Choroid plexus epithelial cell (primary cell): Measurements from ENCODE around the gene SCAF1.

Source experiments
- DNase-seq: peaks from one replicate; pipeline ENCODE4 v3.0.0-alpha.2; 2010; ENCODE audit warnings: low read depth
- H3K4me3 ChIP-seq: 2 replicates; pipeline ENCODE4 v1.5.1; 2011; ENCODE audit warnings: low read depth, mild to moderate bottlenecking, control low read depth, low read length, moderate library complexity
- TF ChIP-seq, protein P1 (sequence below): conservative IDR thresholded peaks from 2 replicates; pipeline ENCODE4 v1.5.1; 2011; ENCODE audit warnings: low read depth, mild to moderate bottlenecking, control low read depth, inconsistent platforms, low read length, moderate library complexity

The SCAF1 gene

DNA sequence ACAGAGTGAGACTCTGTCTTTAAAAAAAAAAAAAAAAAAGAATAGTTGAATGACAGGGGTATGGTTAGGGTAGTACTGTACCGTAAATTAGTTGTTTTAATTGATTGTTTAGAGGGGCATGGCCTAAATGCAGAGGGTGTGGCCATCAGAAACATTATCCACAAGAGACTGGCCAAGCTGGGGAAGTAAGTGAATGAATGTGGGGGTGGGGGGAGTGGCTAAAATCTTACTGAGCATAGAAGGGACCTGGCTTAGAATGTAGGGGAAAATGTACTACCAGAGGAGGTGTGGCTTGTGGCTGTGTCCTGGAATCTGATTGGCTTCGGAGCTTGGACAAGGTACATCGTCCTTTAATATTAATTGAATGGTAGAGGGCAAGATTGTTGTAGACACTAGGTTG is 27.5 kb downstream of the SCAF1 start:
- no peak overlapping the region for H3K4me3 ChIP-seq
- TF ChIP-seq, protein P1, sequence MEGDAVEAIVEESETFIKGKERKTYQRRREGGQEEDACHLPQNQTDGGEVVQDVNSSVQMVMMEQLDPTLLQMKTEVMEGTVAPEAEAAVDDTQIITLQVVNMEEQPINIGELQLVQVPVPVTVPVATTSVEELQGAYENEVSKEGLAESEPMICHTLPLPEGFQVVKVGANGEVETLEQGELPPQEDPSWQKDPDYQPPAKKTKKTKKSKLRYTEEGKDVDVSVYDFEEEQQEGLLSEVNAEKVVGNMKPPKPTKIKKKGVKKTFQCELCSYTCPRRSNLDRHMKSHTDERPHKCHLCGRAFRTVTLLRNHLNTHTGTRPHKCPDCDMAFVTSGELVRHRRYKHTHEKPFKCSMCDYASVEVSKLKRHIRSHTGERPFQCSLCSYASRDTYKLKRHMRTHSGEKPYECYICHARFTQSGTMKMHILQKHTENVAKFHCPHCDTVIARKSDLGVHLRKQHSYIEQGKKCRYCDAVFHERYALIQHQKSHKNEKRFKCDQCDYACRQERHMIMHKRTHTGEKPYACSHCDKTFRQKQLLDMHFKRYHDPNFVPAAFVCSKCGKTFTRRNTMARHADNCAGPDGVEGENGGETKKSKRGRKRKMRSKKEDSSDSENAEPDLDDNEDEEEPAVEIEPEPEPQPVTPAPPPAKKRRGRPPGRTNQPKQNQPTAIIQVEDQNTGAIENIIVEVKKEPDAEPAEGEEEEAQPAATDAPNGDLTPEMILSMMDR, result no peak
- no peak for DNase-seq

DNA sequence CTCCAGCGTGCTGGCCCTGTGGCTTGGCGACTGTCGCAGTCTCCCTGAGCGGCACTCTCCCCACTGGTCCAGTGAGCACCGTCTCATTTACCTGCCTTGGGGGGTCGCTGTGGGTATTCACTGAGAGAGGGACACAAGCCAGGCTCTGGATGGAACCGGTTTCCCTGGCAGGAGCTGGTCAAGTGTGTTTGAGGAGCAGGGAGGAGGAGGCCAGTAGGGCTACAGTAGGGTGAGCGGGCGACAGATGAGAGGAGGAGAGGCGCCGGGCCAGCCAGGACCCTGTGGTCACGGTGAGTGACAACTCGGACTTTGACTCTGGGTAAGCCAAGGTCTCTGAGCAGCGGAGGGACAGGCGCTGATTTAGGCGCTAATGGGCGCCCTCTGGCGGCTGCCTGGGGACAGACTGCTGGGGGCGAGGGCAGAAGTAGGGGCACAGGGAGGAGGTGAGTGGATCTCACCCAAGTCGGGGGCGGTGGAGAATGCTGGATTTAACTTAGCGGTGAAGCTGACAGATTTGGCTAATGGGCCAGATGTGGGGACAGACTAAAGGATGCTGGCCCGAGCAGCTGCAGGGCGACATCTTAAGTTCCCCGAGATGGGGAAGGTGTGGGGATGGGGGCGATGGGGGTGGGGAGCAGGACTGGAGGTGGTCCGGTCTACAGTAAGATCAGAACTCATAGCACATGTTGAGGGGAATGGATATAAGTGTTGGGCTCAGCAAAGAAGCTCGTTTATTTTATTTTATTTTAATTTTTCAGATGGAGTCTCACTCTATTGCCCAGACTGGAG is 30.3 kb downstream of the SCAF1 start:
- TF ChIP-seq, protein P1, result peak; percentile 94
- peak overlapping the region; percentile 43 for H3K4me3 ChIP-seq
- peak; percentile 72 for DNase-seq

DNA sequence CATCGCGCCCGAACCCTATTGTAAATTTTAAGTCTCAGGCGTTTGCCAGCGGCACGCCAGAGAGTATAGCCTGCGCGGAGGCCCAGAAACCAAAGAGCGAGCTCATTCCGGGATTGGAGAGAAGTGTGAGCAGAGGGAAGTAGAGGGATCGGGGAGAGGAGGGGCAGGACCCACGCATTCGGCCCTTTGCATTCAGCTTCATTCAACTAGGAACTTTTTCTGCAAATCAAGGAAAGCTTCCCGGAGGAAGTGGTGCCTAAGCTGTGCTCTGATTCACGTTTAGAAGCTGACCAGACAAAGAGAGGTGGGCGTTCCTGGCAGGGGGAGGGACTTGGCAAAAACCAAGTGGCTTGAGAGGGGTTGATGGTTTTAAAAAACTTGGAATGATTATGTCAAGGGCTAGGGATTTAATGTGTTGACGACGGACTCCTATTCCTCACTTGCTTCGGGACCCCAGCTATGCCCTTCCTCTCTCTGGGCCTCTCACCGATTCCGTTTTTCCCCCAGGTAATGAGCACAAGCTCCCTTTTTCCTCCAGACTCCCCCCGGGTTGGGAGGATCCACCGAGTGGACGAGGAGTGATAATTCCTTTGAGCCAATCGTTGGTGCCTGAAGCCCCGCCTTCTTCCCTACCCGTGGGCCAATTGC is 34.3 kb downstream of the SCAF1 start:
- peak overlapping the region; percentile 53 for H3K4me3 ChIP-seq
- DNase-seq, result peak; percentile 97
- TF ChIP-seq, protein P1, result no peak

DNA sequence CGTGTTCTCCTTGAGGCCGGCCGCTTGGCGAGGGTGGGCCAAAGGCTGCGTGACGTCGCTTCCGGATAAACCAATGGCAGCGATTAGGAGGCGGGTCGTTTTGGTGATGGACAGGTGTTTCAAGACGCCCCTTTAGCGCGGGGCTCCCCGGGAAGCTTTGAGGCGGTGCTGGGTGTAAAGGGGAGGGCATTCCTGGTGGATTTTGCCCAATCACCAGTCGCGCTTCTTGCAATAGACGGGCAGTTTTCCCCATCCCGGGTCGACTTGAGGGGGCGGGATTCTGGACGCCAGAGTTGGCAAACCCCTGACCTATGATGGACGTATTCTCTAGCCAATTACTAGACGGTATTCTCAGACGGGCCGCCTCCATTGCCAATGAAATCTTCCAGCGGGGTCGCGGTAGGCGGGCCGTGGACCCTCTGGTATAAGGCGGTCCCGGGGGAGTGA is 34.8 kb downstream of the SCAF1 start:
- H3K4me3 ChIP-seq, result peak overlapping the region; percentile 99
- TF ChIP-seq, protein P1, result no peak
- peak; percentile 100 for DNase-seq

DNA sequence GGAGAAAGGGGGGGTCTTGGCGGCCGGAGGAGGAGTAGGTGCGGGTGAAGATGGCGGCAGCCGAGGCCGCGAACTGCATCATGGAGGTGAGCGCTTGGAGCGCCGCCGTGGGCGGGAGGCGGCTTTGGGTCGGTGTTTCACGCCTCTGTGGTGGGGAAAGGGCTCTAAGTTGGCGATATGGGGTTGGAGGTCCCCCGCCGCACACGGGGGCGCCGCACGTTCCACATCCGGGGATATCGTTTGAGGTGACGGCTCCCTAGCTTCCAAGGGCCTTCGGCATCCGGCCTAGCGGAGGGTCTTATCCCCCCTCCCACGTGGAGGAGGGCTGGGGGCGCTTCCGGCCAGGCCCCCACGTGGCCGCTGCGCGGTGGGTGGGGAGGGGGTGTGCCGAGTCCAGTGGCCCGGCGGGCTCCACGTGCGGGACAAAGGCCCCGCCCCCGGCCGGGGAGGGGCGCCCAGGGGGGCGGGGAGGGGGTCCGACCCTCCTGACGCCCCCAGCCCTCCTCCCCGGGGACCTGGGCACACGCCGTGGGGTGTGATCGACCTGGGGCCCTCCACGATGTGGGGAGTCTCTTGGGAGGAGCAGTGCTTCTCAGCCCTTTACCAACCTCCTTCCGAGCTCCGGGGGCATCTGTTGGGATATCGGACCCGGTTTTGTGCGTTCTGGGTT is 35.4 kb downstream of the SCAF1 start, which contains the start of gene PRMT1:
TSS of gene PRMT1 (plus strand) at position 41 of the 670 bp plus-strand sequence. CDS start at position 51, 10 bp downstream.
- TF ChIP-seq, protein P1, result no peak
- DNase-seq, result peak; percentile 36
- H3K4me3 ChIP-seq, result peak within 1 kb of the TSS; percentile 99

DNA sequence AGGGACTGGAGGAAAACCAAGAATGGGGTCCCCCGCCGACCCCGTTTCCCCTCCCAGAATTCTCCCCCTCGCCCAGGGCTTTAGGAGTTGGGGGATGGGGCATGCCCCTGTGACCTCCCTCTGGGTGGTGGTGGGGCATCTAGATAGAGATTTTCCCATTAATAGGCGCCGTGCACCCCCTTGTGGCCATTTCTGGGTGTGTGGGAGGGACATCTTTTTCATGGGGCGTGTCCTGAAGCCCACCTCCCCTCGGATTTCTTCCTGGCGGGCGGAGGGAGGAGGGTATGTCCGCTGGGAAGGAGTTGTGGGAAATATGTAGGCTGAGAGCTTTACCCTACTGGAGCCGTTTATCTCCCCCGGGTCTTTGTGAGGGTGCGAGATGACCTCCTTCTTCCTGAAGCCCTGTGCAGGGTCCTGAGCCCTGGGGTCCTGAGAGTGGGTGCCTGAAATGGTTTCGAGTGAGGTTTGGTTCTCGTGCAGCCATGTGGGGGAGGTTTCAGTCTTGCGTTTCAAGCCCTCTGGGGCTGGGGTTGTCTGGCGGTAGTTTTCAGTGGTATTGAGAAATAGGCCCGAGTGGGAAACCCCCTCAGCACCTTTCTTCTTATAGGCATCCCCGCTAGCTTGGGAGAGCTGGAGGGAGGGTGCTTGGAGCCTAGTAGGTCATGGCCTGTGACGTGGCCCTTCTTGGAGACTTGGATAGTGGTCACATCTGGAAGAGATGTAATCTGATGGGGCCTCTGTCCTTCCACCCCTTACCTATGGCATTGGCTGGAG is 36.1 kb downstream of the SCAF1 start:
- H3K4me3 ChIP-seq, result peak overlapping the region; percentile 99
- DNase-seq, result peak; percentile 72
- TF ChIP-seq, protein P1, result peak; percentile 73
